ENCODE results near the gene ZNF804B. TPM values are rescaled to one million over a fixed set of nuclear protein-coding genes. Genes with fewer than 3 reads are reported as not detected.

Gene ZNF804B
- polyA plus RNA-seq, 5 donors = 0.04 to 0.11 (median 0.09) TPM

- peak in 1 of 2 donors; percentile 6 for DNase-seq
Measured at GRCh38 chr7:89265631-89266030, 506.1 kb downstream of the ZNF804B start.

DNA sequence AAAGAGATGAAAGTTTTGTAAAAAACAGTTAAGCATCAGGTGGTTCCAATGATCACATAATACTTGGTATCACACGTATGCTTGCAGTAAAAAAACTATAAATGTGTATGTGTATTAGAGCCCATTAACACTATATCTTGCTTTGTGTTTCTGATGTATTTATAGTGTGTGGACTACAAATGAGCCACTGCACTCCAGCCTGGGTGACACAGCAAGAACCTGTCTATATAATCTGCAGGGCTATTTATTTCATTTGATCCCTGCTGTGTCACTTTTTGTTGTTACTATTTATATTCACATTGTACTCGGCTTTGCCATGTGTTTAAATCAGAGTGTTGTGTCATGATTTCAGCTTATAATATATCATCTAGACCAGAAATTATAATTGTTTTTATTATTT, 523.8 kb downstream of the ZNF804B start:
- no peak for DNase-seq

DNA sequence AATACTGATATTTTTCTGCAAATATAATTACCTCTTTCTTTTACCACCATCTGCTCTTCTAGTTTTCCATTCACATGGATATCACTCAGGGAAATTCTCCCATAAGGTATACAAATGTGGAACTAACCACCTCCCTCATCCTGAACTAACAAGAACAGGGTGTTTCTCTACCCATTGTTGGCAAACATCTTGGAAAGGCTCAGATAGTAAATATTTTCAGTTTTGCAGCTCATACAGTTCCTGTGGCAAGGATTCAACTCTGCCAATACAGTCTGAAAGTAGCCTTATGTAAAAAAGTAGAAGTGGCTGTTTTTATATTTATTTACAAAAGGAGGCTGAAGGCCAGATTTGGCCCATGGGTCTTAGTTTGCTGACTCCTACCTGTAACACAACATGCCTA, 549.0 kb downstream of the ZNF804B start:
- DNase-seq = no peak

- DNase-seq = no peak
Measured at GRCh38 chr7:89311886-89312285, 552.4 kb downstream of the ZNF804B start.

DNA sequence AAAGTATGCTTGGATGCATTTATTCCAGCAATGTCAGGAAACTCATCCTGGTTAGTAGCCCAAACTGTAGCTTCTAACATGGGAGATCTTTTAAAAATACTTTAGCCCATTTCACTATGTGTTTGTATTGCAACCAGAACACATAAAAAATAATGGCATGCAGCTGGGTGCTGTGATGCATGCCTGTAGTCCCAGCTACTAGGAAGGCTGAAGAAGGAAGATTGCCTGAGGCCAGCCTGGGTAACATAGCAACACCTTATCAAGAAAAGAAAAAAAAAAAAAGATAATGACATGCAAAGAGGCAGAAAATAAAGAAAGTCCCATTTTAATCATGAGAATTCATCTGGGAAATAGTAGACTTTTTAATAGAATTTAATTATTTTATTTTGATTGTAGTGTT, 553.1 kb downstream of the ZNF804B start:
- no peak for DNase-seq

DNA sequence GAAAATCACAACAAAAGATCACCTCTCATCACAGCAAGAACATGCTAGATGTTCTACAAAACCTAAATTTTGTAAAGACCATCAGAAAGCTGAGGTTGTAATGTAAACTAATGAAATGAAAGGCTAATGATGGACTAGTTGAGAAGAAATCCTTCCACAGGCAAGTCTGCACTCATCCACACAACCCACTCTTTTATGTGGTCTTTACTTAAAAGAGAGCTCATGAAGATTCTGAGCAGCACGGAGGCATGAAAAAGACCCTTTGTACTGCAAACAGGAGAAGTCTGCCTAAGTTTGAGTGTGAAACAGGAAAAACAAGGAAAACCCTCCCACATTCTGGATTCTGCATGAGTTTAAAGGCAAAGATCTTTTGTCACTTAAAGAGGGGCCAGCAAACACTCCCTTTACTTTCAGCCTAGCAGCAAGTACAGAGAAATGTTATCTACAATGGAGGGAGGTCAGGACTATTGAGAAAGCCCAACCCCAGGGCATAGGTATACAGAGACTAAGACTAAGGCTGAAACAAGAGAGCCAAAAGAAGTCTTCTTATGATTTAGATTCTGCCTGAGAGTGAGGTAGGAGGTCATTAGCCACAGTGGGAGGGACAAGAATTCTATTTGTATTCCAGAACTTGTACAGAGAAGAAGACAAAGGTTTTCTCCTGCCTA, 557.2 kb downstream of the ZNF804B start:
- DNase-seq = no peak

GRCh38 chr7:89332026-89332425, 572.5 kb downstream of the ZNF804B start:
- DNase-seq = no peak

GRCh38 chr7:89334797-89335196, 575.3 kb downstream of the ZNF804B start:
- DNase-seq = no peak

- no peak for DNase-seq
Measured at GRCh38 chr7:89335490-89335889, 576.0 kb downstream of the ZNF804B start.

DNA sequence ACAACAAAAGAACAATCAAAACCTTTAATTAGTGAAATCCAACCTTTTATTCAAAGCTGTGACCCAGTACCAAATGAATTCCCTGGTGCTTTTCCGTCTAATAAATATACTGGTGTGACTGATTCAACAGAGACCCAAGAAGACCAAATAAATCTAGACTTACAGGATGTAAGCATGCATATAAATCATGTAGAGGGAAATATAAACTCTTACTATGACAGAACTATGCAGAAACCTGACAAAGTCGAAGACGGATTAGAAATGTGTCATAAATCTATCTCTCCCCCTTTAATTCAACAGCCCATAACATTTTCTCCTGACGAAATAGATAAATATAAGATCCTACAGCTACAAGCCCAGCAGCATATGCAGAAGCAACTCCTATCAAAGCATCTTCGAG, 576.6 kb downstream of the ZNF804B start:
- no peak for DNase-seq

- no peak for DNase-seq
Measured at GRCh38 chr7:89339748-89340147, 580.2 kb downstream of the ZNF804B start.

- no peak for DNase-seq
Measured at GRCh38 chr7:89357121-89357520, 597.6 kb downstream of the ZNF804B start.

DNA sequence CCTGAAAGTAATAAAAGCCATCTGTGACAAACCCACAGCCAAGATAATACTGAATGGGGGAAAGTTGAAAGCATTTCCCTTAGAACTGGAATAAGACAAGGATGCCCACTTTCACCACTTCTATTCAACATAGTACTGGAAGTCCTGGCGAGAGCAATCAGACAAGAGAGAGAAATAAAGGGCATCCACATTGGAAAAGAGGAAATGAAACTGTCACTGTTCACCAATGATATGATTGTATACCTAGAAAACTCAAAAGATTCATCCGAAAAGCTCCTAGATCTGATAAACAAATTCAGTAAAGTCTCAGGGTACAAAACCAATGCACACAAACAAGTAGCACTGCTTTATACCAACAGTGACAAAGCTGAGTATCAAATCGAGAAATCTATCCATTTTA, 617.7 kb downstream of the ZNF804B start:
- no peak for DNase-seq

GRCh38 chr7:89385411-89385810, 625.9 kb downstream of the ZNF804B start:
- no peak for DNase-seq

Other genes with a start within 250 kb of the ZNF804B start
- not detected for gene TEX47, start 36.0 kb downstream of the ZNF804B start, polyA plus RNA-seq (ENCODE audit: insufficient read depth in 1 of 5, insufficient read length in 5 of 5, low replicate concordance in 1 of 5)